Gastrocnemius medialis (tissue), 4 donors: Measurements from ENCODE around the gene FAM204A. TPM values are rescaled to one million over a fixed set of nuclear protein-coding genes. Genes with fewer than 3 reads are reported as not detected.

Source experiments
- ATAC-seq, 2 donors: fragments of 150-250 bp; one replicate each; pipeline ENCODE4 v1.9.1; 2016
- DNase-seq, 2 donors: peaks; one replicate each; pipeline ENCODE4 v3.0.0-alpha.2; 2019
- H3K27ac ChIP-seq, 4 donors: fragments of 200-600 bp; sonication (generic); 1 replicate in 1 of 4; 2 replicates in 3 of 4; pipeline ENCODE4 v1.5.1; 2016 to 2018; ENCODE audit warnings: mild to moderate bottlenecking in 2 of 4, moderate library complexity in 1 of 4
- H3K27me3 ChIP-seq, 3 donors: fragments of 200-600 bp; sonication (generic) in 2 of 3; 1 replicate in 1 of 3; 2 replicates in 2 of 3; pipeline versions ENCODE4 v1.5.1 to v1.6.0; 2016 to 2019; ENCODE audit warnings: mild to moderate bottlenecking in 1 of 3, moderate library complexity in 1 of 3
- H3K36me3 ChIP-seq, 2 donors: fragments of 200-600 bp; sonication (generic) in 1 of 2; one replicate each; pipeline ENCODE4 v1.5.1; 2017 to 2018
- H3K4me1 ChIP-seq, 2 donors: fragments of 200-600 bp; sonication (generic) in 1 of 2; one replicate each; pipeline ENCODE4 v1.5.1; 2016 to 2017; ENCODE audit warnings: mild to moderate bottlenecking in 2 of 2
- H3K4me3 ChIP-seq, 4 donors: fragments of 200-600 bp; sonication (generic) in 3 of 4; 1 replicate in 1 of 4; 2 replicates in 3 of 4; pipeline ENCODE4 v1.5.1; 2016 to 2019; ENCODE audit warnings: mild to moderate bottlenecking in 2 of 4
- H3K9me3 ChIP-seq, 3 donors: fragments of 200-600 bp; sonication (generic) in 2 of 3; 1 replicate in 1 of 3; 2 replicates in 2 of 3; pipeline ENCODE4 v1.5.1; 2016 to 2019
- POLR2A ChIP-seq, 2 donors: fragments of 450-650 bp; IDR thresholded peaks; one replicate each; pipeline ENCODE4 v1.6.1; 2017; ENCODE audit warnings: antibody characterized with exemption in 2 of 2, mild to moderate bottlenecking in 2 of 2, moderate library complexity in 2 of 2
- in situ Hi-C, 4 donors: fragments of 200-750 bp; cut with MboI; loops; one replicate each; pipeline versions ENCODE4 v1.15.0 to v1.8.0; 2017; ENCODE audit warnings: low sequenced_read_pairs in 4 of 4
- intact Hi-C: fragments of 100-400 bp; cut with DNase I; formaldehyde crosslinking; loops from one replicate; pipeline ENCODE4 v1.15.1; 2023; ENCODE audit warnings: low total_unique reads
- total RNA-seq, 4 donors: library from RNA; depleted of rRNA; stranded (reverse); fragments of >200 nt; gene quantifications; one replicate each; pipeline versions ENCODE4 v1.1.0 to v1.2.3, GENCODE V29; 2016
- TF ChIP-seq, protein P1 (sequence below), 5 experiments: fragments of 450-650 bp in 3 of 5; fragments of 200-600 bp in 2 of 5; sonication (generic) in 2 of 5; IDR thresholded peaks in 4 of 5; conservative IDR thresholded peaks in 1 of 5; 1 replicate in 4 of 5; 2 replicates in 1 of 5; pipeline ENCODE4 v1.5.1; 2016 to 2019; ENCODE audit warnings: antibody characterized with exemption in 5 of 5, mild to moderate bottlenecking in 3 of 5, moderate library complexity in 3 of 5

The FAM204A gene
- total RNA-seq, 4 donors from 2014 or later, result 57.1 to 100 (median 59.6) TPM

DNA sequence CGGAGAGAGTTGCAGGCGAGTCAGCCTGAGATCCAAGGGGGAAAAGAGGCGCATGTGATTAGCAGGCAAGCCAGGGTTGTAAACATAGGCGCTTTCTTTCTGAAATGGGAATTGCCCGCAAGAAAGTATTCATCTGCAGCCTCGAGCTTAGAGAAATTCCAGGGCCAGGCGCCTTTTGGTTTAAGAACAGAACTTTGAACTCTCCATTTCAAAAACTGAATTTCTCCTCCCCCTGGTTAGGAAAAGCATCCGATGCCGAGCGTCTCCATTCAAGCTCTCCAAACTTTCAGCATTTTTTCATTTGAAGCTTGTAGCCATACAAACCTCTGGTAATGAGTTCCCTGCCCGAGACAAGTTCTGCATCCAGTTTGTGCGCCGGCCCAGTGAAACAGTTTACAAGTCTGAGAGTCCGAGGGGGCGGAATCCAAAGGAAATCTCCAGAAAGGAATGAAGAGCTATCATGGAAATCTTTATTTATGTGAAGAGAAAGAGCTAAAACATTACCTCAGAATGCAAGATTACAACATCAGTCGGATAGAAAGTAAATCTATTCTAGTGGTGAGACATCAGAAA lies 69.9 kb downstream of the FAM204A start:
- no peak for TF ChIP-seq POLR2A (IDR thresholded peaks at IDR 0.05)
- TF ChIP-seq, protein P1, sequence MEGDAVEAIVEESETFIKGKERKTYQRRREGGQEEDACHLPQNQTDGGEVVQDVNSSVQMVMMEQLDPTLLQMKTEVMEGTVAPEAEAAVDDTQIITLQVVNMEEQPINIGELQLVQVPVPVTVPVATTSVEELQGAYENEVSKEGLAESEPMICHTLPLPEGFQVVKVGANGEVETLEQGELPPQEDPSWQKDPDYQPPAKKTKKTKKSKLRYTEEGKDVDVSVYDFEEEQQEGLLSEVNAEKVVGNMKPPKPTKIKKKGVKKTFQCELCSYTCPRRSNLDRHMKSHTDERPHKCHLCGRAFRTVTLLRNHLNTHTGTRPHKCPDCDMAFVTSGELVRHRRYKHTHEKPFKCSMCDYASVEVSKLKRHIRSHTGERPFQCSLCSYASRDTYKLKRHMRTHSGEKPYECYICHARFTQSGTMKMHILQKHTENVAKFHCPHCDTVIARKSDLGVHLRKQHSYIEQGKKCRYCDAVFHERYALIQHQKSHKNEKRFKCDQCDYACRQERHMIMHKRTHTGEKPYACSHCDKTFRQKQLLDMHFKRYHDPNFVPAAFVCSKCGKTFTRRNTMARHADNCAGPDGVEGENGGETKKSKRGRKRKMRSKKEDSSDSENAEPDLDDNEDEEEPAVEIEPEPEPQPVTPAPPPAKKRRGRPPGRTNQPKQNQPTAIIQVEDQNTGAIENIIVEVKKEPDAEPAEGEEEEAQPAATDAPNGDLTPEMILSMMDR (IDR thresholded peaks at IDR 0.05 in 4 of 5, conservative IDR thresholded peaks at IDR 0.05 in 1 of 5), result no peak
- Histone ChIP-seq H3K36me3 (no peaks in the 10 kb centered on the region), H3K27ac (no peak overlapping the region), H3K27me3 (peaks cover 0 to 7% (median 2%) of the 10 kb centered on the region in 3 donors), H3K4me3 (peak overlapping the region in 1 of 4 donors; percentile 3), H3K9me3 (no peaks in the 10 kb centered on the region), H3K4me1 (no peaks in the 10 kb centered on the region)
- DNase-seq, result no peak
- ATAC-seq, result no peak
- in situ Hi-C loops (no loop called here), intact Hi-C loops (no loop called here)

GRCh38 chr10:118271671-118272070 lies 70.5 kb downstream of the FAM204A start:
- Histone ChIP-seq H3K4me1 (no peaks in the 10 kb centered on the region), H3K27ac (no peak overlapping the region), H3K27me3 (peaks cover 0 to 7% (median 2%) of the 10 kb centered on the region in 3 donors), H3K36me3 (no peaks in the 10 kb centered on the region), H3K4me3 (no peak overlapping the region), H3K9me3 (no peaks in the 10 kb centered on the region)
- intact Hi-C loops (no loop called here), in situ Hi-C loops (no loop called here)
- TF ChIP-seq POLR2A (IDR thresholded peaks at IDR 0.05), result no peak
- TF ChIP-seq, protein P1 (IDR thresholded peaks at IDR 0.05 in 4 of 5, conservative IDR thresholded peaks at IDR 0.05 in 1 of 5), result no peak
- ATAC-seq (no peak), DNase-seq (no peak)

- in situ Hi-C loops, result no loop called here
- no peaks in the 10 kb centered on the region for H3K4me1 ChIP-seq
- intact Hi-C loops, result no loop called here
- H3K27ac ChIP-seq, result no peak overlapping the region
- TF ChIP-seq, protein P1 (IDR thresholded peaks at IDR 0.05 in 4 of 5, conservative IDR thresholded peaks at IDR 0.05 in 1 of 5), result no peak
- no peak for TF ChIP-seq POLR2A (IDR thresholded peaks at IDR 0.05)
- ATAC-seq (no peak), DNase-seq (no peak)
- H3K36me3 ChIP-seq, result no peaks in the 10 kb centered on the region
- H3K27me3 ChIP-seq, result peaks cover 0 to 8% (median 0%) of the 10 kb centered on the region in 3 donors
- H3K9me3 ChIP-seq, result no peaks in the 10 kb centered on the region
- no peak overlapping the region for H3K4me3 ChIP-seq
Observed at GRCh38 chr10:118266098-118266748, 75.9 kb downstream of the FAM204A start.

- no peaks in the 10 kb centered on the region for H3K4me1 ChIP-seq
- no peak for TF ChIP-seq POLR2A (IDR thresholded peaks at IDR 0.05)
- TF ChIP-seq, protein P1 (IDR thresholded peaks at IDR 0.05 in 4 of 5, conservative IDR thresholded peaks at IDR 0.05 in 1 of 5), result no peak
- intact Hi-C loops, result no loop called here
- peaks cover 0 to 6% (median 0%) of the 10 kb centered on the region in 3 donors for H3K27me3 ChIP-seq
- in situ Hi-C loops, result no loop called here
- DNase-seq (no peak), ATAC-seq (no peak)
- no peak overlapping the region for H3K4me3 ChIP-seq
- no peaks in the 10 kb centered on the region for H3K36me3 ChIP-seq
- H3K27ac ChIP-seq, result no peak overlapping the region
- H3K9me3 ChIP-seq, result no peaks in the 10 kb centered on the region
Observed at GRCh38 chr10:118264838-118265470, 77.2 kb downstream of the FAM204A start.
